H1 (cell line): ENCODE measurements around the gene GPHA2. TPM values are rescaled to one million over a fixed set of nuclear protein-coding genes. Genes with fewer than 3 reads are reported as not detected.

Experiments
- CTCF ChIA-PET: fragments of 300-600 bp; sonication (Branson Sonifier 250); formaldehyde crosslinking; loops from one replicate; lab custom pipeline; 2021; ENCODE audit not compliant: partially characterized antibody; lab: Charles Lee
- POLR2A ChIA-PET: fragments of 300-600 bp; sonication (Branson Sonifier 250); formaldehyde crosslinking; loops from one replicate; lab custom pipeline; 2021; ENCODE audit warnings: inconsistent platforms; ENCODE audit not compliant: partially characterized antibody; lab: Charles Lee
- DNase-seq, 2 experiments: peaks; one replicate each; pipeline versions ENCODE4 v3.0.0 to v3.0.0-alpha.2; 2010 to 2022; ENCODE audit warnings: low spot score in 2 of 2, low read depth in 1 of 2, mixed read lengths in 1 of 2
- FAIRE-seq: peaks from 2 replicates; lab custom pipeline; 2011; peaks lifted over from hg19 to GRCh38; lab: Jason Lieb, UNC
- H2AFZ ChIP-seq: 2 replicates; pipeline ENCODE4 v1.8.1; 2012; ENCODE audit warnings: low read length, inconsistent platforms
- H2AK5ac ChIP-seq: 2 replicates; pipeline ENCODE4 v1.6.1; 2013; ENCODE audit warnings: low read depth, low read length
- H2BK120ac ChIP-seq: replicated peaks from 2 replicates; pipeline ENCODE3; 2013; ENCODE audit warnings: low read depth, low read length, inconsistent platforms
- H2BK12ac ChIP-seq: 2 replicates; pipeline ENCODE4 v1.6.1; 2013; ENCODE audit warnings: low read depth, low read length
- H2BK15ac ChIP-seq: 2 replicates; pipeline ENCODE4 v1.6.1; 2013; ENCODE audit warnings: low read length
- H2BK20ac ChIP-seq: 2 replicates; pipeline ENCODE4 v1.6.1; 2013; ENCODE audit warnings: low read length
- H2BK5ac ChIP-seq: 2 replicates; pipeline ENCODE4 v1.6.1; 2013; ENCODE audit warnings: low read depth, low read length
- H3K14ac ChIP-seq: 2 replicates; pipeline ENCODE4 v1.6.1; 2013; ENCODE audit warnings: inconsistent platforms; ENCODE audit not compliant: insufficient read length
- H3K18ac ChIP-seq: 2 replicates; pipeline ENCODE4 v1.6.1; 2013; ENCODE audit warnings: low read length; ENCODE audit errors: extremely low read depth
- H3K23ac ChIP-seq: 2 replicates; pipeline ENCODE4 v1.6.1; 2013; ENCODE audit warnings: inconsistent platforms; ENCODE audit not compliant: insufficient read length
- H3K23me2 ChIP-seq: 2 replicates; pipeline ENCODE4 v1.6.1; 2013; ENCODE audit warnings: low read depth, low read length
- H3K27ac ChIP-seq: 2 replicates; pipeline ENCODE4 v1.6.1; 2011; ENCODE audit warnings: low read depth, low read length, inconsistent platforms
- H3K27me3 ChIP-seq, 4 experiments: replicated peaks in 1 of 4; 1 replicate in 1 of 4; 2 replicates in 3 of 4; pipeline versions ENCODE4 v1.6.1 to v1.8.1; 2011 to 2013; ENCODE audit warnings: low read length in 3 of 4, mild to moderate bottlenecking in 3 of 4, inconsistent platforms in 2 of 4, mixed read lengths in 2 of 4, moderate library complexity in 1 of 4; ENCODE audit not compliant: control insufficient read depth in 3 of 4, insufficient read depth in 3 of 4; ENCODE audit errors: extremely low read depth in 1 of 4
- H3K36me3 ChIP-seq, 4 experiments: 2 replicates each; pipeline versions ENCODE4 v1.6.1 to v1.8.1; 2011 to 2013; ENCODE audit warnings: mild to moderate bottlenecking in 4 of 4, low read length in 3 of 4, moderate library complexity in 2 of 4, control low read depth in 1 of 4, inconsistent platforms in 1 of 4; ENCODE audit not compliant: insufficient read depth in 4 of 4, control insufficient read depth in 2 of 4
- H3K4ac ChIP-seq: replicated peaks from 2 replicates; pipeline ENCODE3; 2013; ENCODE audit warnings: low read length, low read depth, mixed read lengths, inconsistent platforms; ENCODE audit not compliant: insufficient read length
- H3K4me1 ChIP-seq, 4 experiments: replicated peaks in 1 of 4; 1 replicate in 1 of 4; 2 replicates in 3 of 4; pipeline versions ENCODE4 v1.6.1 to v1.8.1; 2011 to 2013; ENCODE audit warnings: low read length in 3 of 4, inconsistent platforms in 2 of 4, mixed read lengths in 1 of 4; ENCODE audit not compliant: insufficient read depth in 4 of 4, control insufficient read depth in 3 of 4
- H3K4me2 ChIP-seq, 2 experiments: 2 replicates each; pipeline versions ENCODE4 v1.6.1 to v1.8.1; 2011 to 2013; ENCODE audit warnings: low read depth in 2 of 2, low read length in 2 of 2, control low read depth in 1 of 2, inconsistent platforms in 1 of 2, mild to moderate bottlenecking in 1 of 2; ENCODE audit not compliant: insufficient read depth in 1 of 2
- H3K4me3 ChIP-seq, 4 experiments: fragments of 200-600, 300-600 bp in 1 of 4; sonication (generic), shearing (Covaris generic), sonication (Bioruptor Twin) in 1 of 4; 2 replicates each; pipeline versions ENCODE4 v1.5.1 to v1.8.1; 2011 to 2016; ENCODE audit warnings: low read length in 4 of 4, low read depth in 3 of 4, control low read depth in 2 of 4, inconsistent platforms in 2 of 4, mild to moderate bottlenecking in 2 of 4, mixed read lengths in 1 of 4, moderate library complexity in 1 of 4; ENCODE audit not compliant: insufficient read depth in 2 of 4; ENCODE audit errors: extremely low read depth in 1 of 4
- H3K56ac ChIP-seq: replicated peaks from 2 replicates; pipeline ENCODE3; 2013; ENCODE audit warnings: low read depth, mild to moderate bottlenecking, mixed read lengths, low read length, inconsistent platforms; ENCODE audit not compliant: insufficient read length
- H3K79me1 ChIP-seq: 2 replicates; pipeline ENCODE4 v1.6.1; 2013; ENCODE audit warnings: low read depth, low read length, control low read depth
- H3K79me2 ChIP-seq, 2 experiments: 2 replicates each; pipeline versions ENCODE4 v1.6.1 to v1.8.1; 2012 to 2013; ENCODE audit warnings: low read length in 2 of 2, mild to moderate bottlenecking in 2 of 2, inconsistent platforms in 1 of 2; ENCODE audit not compliant: insufficient read depth in 2 of 2, control insufficient read depth in 1 of 2
- H3K9ac ChIP-seq, 4 experiments: replicated peaks in 1 of 4; 1 replicate in 1 of 4; 2 replicates in 3 of 4; pipeline versions ENCODE4 v1.6.1 to v1.8.1; 2011 to 2013; ENCODE audit warnings: low read depth in 3 of 4, low read length in 3 of 4, control low read depth in 2 of 4, mild to moderate bottlenecking in 2 of 4, moderate library complexity in 2 of 4, inconsistent platforms in 1 of 4; ENCODE audit errors: extremely low read depth in 1 of 4
- H3K9me3 ChIP-seq, 2 experiments: 2 replicates each; pipeline versions ENCODE4 v1.6.1 to v1.8.1; 2012 to 2013; ENCODE audit warnings: mild to moderate bottlenecking in 2 of 2, moderate library complexity in 2 of 2, control low read depth in 1 of 2, inconsistent platforms in 1 of 2, low read depth in 1 of 2, low read length in 1 of 2, mixed read lengths in 1 of 2; ENCODE audit not compliant: insufficient read depth in 2 of 2
- H4K20me1 ChIP-seq, 2 experiments: replicated peaks in 1 of 2; 2 replicates each; pipeline versions ENCODE3 to v1.8.1; 2011 to 2013; ENCODE audit warnings: inconsistent platforms in 2 of 2, low read length in 2 of 2, mild to moderate bottlenecking in 1 of 2; ENCODE audit not compliant: insufficient read depth in 2 of 2, control insufficient read depth in 1 of 2
- H4K5ac ChIP-seq: 2 replicates; pipeline ENCODE4 v1.6.1; 2013; ENCODE audit warnings: low read length, low read depth, mixed read lengths, inconsistent platforms; ENCODE audit not compliant: insufficient read length
- H4K8ac ChIP-seq: 2 replicates; pipeline ENCODE4 v1.8.0; 2013; ENCODE audit warnings: mild to moderate bottlenecking, moderate library complexity, low read length, inconsistent platforms; ENCODE audit not compliant: insufficient read depth; ENCODE audit errors: extremely low read depth
- H4K91ac ChIP-seq: replicated peaks from 2 replicates; pipeline ENCODE3; 2013; ENCODE audit warnings: low read length, mixed read lengths, inconsistent platforms; ENCODE audit not compliant: insufficient read length
- BACH1 ChIP-seq: IDR thresholded peaks from 2 replicates; pipeline ENCODE4 v1.6.1; 2012; ENCODE audit warnings: low read length, improper control_type of control experiment
- GABPA ChIP-seq: IDR thresholded peaks from 2 replicates; pipeline ENCODE4 v1.6.1; 2011; ENCODE audit warnings: mild to moderate bottlenecking, low read length, moderate library complexity, borderline replicate concordance; ENCODE audit not compliant: insufficient read depth
- KDM1A ChIP-seq: fragments of 200-600, 300-600 bp; sonication (generic); IDR thresholded peaks from 2 replicates; pipeline ENCODE4 v1.7.1; 2016; ENCODE audit warnings: mild to moderate bottlenecking, low read length, borderline replicate concordance
- POLR2AphosphoS5 ChIP-seq: IDR thresholded peaks from 2 replicates; pipeline ENCODE4 v1.6.1; 2011; ENCODE audit warnings: low read depth, low read length
- RFX5 ChIP-seq: IDR thresholded peaks from 2 replicates; pipeline ENCODE4 v1.6.1; 2011; ENCODE audit warnings: low read depth, low read length, improper control_type of control experiment, borderline replicate concordance
- TBP ChIP-seq: IDR thresholded peaks from 2 replicates; pipeline ENCODE4 v1.6.1; 2011; ENCODE audit warnings: low read depth, low read length, improper control_type of control experiment
- TEAD4 ChIP-seq: IDR thresholded peaks from 2 replicates; pipeline ENCODE4 v1.6.1; 2012; ENCODE audit warnings: low read depth, low read length, inconsistent platforms, mixed read lengths
- WGBS, 2 experiments: shearing (Covaris generic) in 1 of 2; methylation state at CpG; one replicate each; pipeline versions ENCODE4 v1.1.6 to v1.1.7; 2013 to 2015; ENCODE audit warnings: low lambda C conversion rate in 2 of 2, mixed read lengths in 2 of 2, inconsistent platforms in 1 of 2, low coverage in 1 of 2, missing lambda C conversion rate in 1 of 2; ENCODE audit not compliant: insufficient replicate concordance in 2 of 2, insufficient coverage in 1 of 2, insufficient read length in 1 of 2; ENCODE audit errors: extremely low coverage in 1 of 2, missing lambda C conversion rate in 1 of 2; 5-methylcytosine and 5-hydroxymethylcytosine counted together
- polyA plus RNA-seq, 7 experiments: library from polyadenylated mRNA; depleted of rRNA in 3 of 7; stranded (reverse) in 5 of 7; unstranded in 2 of 7; fragments of >200 nt in 5 of 7; fragments of 200-250 nt in 2 of 7; gene quantifications; 1 replicate in 5 of 7; 2 replicates in 1 of 7; 4 replicates in 1 of 7; pipeline versions ENCODE4 v1.2.1 to v1.2.3, GENCODE V29; 2011 to 2013; ENCODE audit warnings: missing spikeins in 2 of 7, mixed read lengths in 2 of 7
- total RNA-seq: library from RNA; stranded (reverse); fragmentation: NEBNext Ultra II Directional; extraction: Animal tissue kit (Norgen Biotek cat#: 25700); gene quantifications from 2 replicates; pipeline ENCODE4 v1.2.1, GENCODE V29; 2021

GPHA2 gene
- total and polyA plus RNA-seq, 2 of the 8 experiments (the other 6 are each of a cell fraction or from before 2014, with no cell fraction given), result 0.97 to 4.4 TPM

DNA sequence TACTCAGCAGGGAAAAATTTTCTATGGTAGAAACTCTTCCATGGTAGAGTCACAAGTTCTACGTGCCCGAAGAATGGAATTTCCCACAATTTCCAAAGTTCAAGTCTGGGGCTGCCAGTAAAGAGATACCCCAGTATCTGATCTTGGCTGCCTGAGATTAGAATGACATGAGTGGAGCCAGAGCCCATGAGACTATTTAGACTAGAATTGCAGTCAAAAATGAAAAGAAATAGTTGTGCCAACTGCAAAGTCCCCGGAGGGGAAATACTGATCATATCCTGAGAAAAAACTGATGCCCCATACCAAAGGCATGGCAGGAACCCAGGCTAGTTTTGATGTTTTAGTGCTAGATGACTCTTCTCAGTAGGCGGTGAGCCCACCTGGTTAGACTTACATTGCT lies 25.0 kb upstream of the GPHA2 start:
- TF ChIP-seq RFX5, result no peak
- TF ChIP-seq KDM1A, result no peak
- TF ChIP-seq POLR2AphosphoS5, result no peak
- TF ChIP-seq BACH1, result no peak
- TF ChIP-seq TEAD4, result no peak
- TF ChIP-seq TBP, result no peak
- no peak for TF ChIP-seq GABPA
- TF ChIP-seq, all 59 proteins: peak for 0

More for the DNA sequence above, 25.0 kb upstream of the GPHA2 start:
- FAIRE-seq (no peak), DNase-seq (no peak)
- Histone ChIP-seq H2BK15ac (no peak overlapping the region), H3K27me3 (no peaks in the 10 kb centered on the region), H3K56ac (no peak overlapping the region), H4K5ac (no peak overlapping the region), H3K4ac (no peak overlapping the region), H3K18ac (no peak overlapping the region), H3K9ac (no peak overlapping the region), H3K36me3 (no peaks in the 10 kb centered on the region), H3K4me2 (no peak overlapping the region), H4K8ac (no peak overlapping the region), H4K20me1 (no peaks in the 10 kb centered on the region), H2BK120ac (no peak overlapping the region), H2BK5ac (no peak overlapping the region), H2AK5ac (no peak overlapping the region), H3K79me1 (no peaks in the 10 kb centered on the region), H2BK20ac (no peak overlapping the region), H3K23me2 (no peaks in the 10 kb centered on the region), H4K91ac (no peak overlapping the region), H2BK12ac (no peak overlapping the region), H3K79me2 (no peaks in the 10 kb centered on the region), H3K4me1 (no peaks in the 10 kb centered on the region), H2AFZ (no peak overlapping the region), H3K23ac (no peak overlapping the region), H3K27ac (no peak overlapping the region), H3K14ac (no peak overlapping the region), H3K9me3 (no peaks in the 10 kb centered on the region), H3K4me3 (no peak overlapping the region)
- WGBS, 2 experiments, result 85% methylated on average over 4 of the region's 4 CpGs; no CpG with 5 or more reads in 1 of the 2 experiments
- POLR2A ChIA-PET, result no interaction called here
- CTCF ChIA-PET, result no interaction called here
